Measurements from ENCODE around the gene SNORC. TPM values are rescaled to one million over a fixed set of nuclear protein-coding genes. Genes with fewer than 3 reads are reported as not detected.

The SNORC gene
- total and polyA plus RNA-seq, 10 donors, result 0.68 to 5.1 (median 1.3) TPM

DNA sequence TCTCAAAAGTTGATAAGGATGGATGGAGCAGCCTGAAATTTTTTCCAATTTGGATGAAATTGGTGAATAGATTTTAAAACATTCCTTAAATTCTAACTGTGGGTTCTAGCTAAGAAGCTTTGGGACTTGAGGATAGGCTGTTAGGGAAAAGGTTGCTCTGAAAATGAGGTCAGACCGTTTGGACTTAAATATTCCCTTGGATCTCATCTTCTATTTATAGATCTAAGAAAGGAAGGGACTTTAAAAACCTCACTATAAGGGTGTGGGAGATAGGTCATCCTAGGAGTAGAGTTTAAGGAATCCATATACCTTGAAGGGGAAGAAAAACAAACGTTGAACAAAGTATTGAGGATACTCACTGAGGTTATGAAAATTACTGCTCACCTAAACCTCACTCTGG is 17.4 kb upstream of the SNORC start:
- no peak overlapping the region for H3K4me3 ChIP-seq
- intact Hi-C loops (cut with DNase I; ENCODE audit: low total_unique reads), result loop anchor here (5.0 kb wide), 1 partner anchor 400 kb away; the partner anchor contains the start of gene ATG16L1
- no peak for DNase-seq
- no peak overlapping the region for H3K27ac ChIP-seq
- no peaks in the 10 kb centered on the region for H3K27me3 ChIP-seq (replicated peaks in 1 of 7)
- H3K4me1 ChIP-seq, result peaks cover 0 to 15% (median 3%) of the 10 kb centered on the region in 6 donors
- H3K36me3 ChIP-seq, result peaks cover 2 to 100% (median 71%) of the 10 kb centered on the region in 6 donors
- TF ChIP-seq, protein P1, sequence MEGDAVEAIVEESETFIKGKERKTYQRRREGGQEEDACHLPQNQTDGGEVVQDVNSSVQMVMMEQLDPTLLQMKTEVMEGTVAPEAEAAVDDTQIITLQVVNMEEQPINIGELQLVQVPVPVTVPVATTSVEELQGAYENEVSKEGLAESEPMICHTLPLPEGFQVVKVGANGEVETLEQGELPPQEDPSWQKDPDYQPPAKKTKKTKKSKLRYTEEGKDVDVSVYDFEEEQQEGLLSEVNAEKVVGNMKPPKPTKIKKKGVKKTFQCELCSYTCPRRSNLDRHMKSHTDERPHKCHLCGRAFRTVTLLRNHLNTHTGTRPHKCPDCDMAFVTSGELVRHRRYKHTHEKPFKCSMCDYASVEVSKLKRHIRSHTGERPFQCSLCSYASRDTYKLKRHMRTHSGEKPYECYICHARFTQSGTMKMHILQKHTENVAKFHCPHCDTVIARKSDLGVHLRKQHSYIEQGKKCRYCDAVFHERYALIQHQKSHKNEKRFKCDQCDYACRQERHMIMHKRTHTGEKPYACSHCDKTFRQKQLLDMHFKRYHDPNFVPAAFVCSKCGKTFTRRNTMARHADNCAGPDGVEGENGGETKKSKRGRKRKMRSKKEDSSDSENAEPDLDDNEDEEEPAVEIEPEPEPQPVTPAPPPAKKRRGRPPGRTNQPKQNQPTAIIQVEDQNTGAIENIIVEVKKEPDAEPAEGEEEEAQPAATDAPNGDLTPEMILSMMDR (IDR thresholded peaks at IDR 0.05 in 8 of 11, conservative IDR thresholded peaks at IDR 0.05 in 3 of 11), result no peak
- TF ChIP-seq POLR2AphosphoS5 (IDR thresholded peaks at IDR 0.05), result no peak
- TF ChIP-seq POLR2A (IDR thresholded peaks at IDR 0.05), result no peak
- H3K9me3 ChIP-seq, result no peaks in the 10 kb centered on the region
- WGBS, 5 donors, result 40 to 55% (median 45%) methylated on average over 2 of the region's 2 CpGs

GRCh38 chr2:232854082-232854481 is 16.0 kb upstream of the SNORC start:
- WGBS, 5 donors, result 72 to 82% (median 76%) methylated on average over 7 of the region's 7 CpGs
- no peaks in the 10 kb centered on the region for H3K9me3 ChIP-seq
- intact Hi-C loops (cut with DNase I; ENCODE audit: low total_unique reads), result loop anchor here (5.0 kb wide), 1 partner anchor 398 kb away; the partner anchor contains the start of gene ATG16L1
- peaks cover 0 to 15% (median 3%) of the 10 kb centered on the region in 6 donors for H3K4me1 ChIP-seq
- no peak overlapping the region for H3K27ac ChIP-seq
- H3K4me3 ChIP-seq, result no peak overlapping the region
- TF ChIP-seq, protein P1 (IDR thresholded peaks at IDR 0.05 in 8 of 11, conservative IDR thresholded peaks at IDR 0.05 in 3 of 11), result no peak
- no peak for TF ChIP-seq POLR2A (IDR thresholded peaks at IDR 0.05)
- TF ChIP-seq POLR2AphosphoS5 (IDR thresholded peaks at IDR 0.05), result no peak
- no peaks in the 10 kb centered on the region for H3K27me3 ChIP-seq (replicated peaks in 1 of 7)
- H3K36me3 ChIP-seq, result peaks cover 2 to 100% (median 71%) of the 10 kb centered on the region in 6 donors
- no peak for DNase-seq

DNA sequence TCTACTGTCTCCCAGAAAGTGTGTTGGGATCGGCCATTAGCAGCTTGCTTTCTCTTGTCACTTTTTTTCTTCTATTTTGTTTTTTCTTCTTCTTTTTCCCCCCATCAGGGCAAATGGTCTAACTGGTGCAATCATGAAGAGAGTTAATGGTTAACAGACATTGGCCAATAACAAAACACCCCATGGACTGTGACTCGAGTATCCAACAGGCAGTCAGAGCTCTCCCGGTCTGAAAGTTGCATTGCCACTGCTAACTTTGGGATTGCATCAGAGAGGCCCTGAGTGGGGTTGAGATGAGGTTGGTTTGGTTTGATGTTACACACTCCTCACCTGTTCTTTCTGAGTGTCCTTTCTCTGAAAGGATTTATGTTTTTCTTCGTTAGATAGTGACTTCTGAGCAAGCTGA is 12.9 kb upstream of the SNORC start:
- intact Hi-C loops (cut with DNase I; ENCODE audit: low total_unique reads), result no loop called here
- Histone ChIP-seq H3K4me1 (peaks cover 0 to 15% (median 3%) of the 10 kb centered on the region in 6 donors), H3K36me3 (peaks cover 2 to 99% (median 49%) of the 10 kb centered on the region in 6 donors), H3K9me3 (no peaks in the 10 kb centered on the region), H3K27ac (no peak overlapping the region), H3K27me3 (replicated peaks in 1 of 7) (no peaks in the 10 kb centered on the region), H3K4me3 (no peak overlapping the region)
- no peak for DNase-seq
- 78 to 93% (median 83%) methylated on average over 4 of the region's 4 CpGs for WGBS, 5 donors
- TF ChIP-seq POLR2AphosphoS5 (IDR thresholded peaks at IDR 0.05) (no peak), POLR2A (IDR thresholded peaks at IDR 0.05) (no peak)
- TF ChIP-seq, protein P1 (IDR thresholded peaks at IDR 0.05 in 8 of 11, conservative IDR thresholded peaks at IDR 0.05 in 3 of 11), result no peak

GRCh38 chr2:232859385-232859916 is 10.6 kb upstream of the SNORC start:
- 93 to 97% (median 94%) methylated on average over 4 of the region's 4 CpGs for WGBS, 5 donors
- H3K27ac ChIP-seq, result no peak overlapping the region
- H3K4me3 ChIP-seq, result no peak overlapping the region
- intact Hi-C loops (cut with DNase I; ENCODE audit: low total_unique reads), result no loop called here
- H3K27me3 ChIP-seq (replicated peaks in 1 of 7), result no peaks in the 10 kb centered on the region
- peaks cover 2 to 78% (median 47%) of the 10 kb centered on the region in 6 donors for H3K36me3 ChIP-seq
- DNase-seq, result no peak
- no peaks in the 10 kb centered on the region for H3K4me1 ChIP-seq
- H3K9me3 ChIP-seq, result no peaks in the 10 kb centered on the region
- TF ChIP-seq POLR2AphosphoS5 (IDR thresholded peaks at IDR 0.05) (no peak), POLR2A (IDR thresholded peaks at IDR 0.05) (no peak)
- TF ChIP-seq, protein P1 (IDR thresholded peaks at IDR 0.05 in 8 of 11, conservative IDR thresholded peaks at IDR 0.05 in 3 of 11), result no peak
